NCI-H2107 treated with DMSO at 0.1 percent for 48 hours (cell line): Measurements from ENCODE around the gene FOXK1.
"Not testable (repeated sequence)": the region's sequence is repeated elsewhere in the genome, so short reads cannot be mapped to it uniquely, and the experiment has no call there.

ENCODE experiments used
- DNase-seq: peaks from one replicate; lab custom pipeline; 2025; ENCODE audit not compliant: unreplicated experiment; lab: John Stamatoyannopoulos, UW

Gene FOXK1

GRCh38 chr7:4783292-4783652, 101.2 kb downstream of the FOXK1 start:
- DNase-seq, result no peak

- DNase-seq, result no peak
Measured at GRCh38 chr7:4783762-4784351, 101.8 kb downstream of the FOXK1 start.

GRCh38 chr7:4784799-4785198, 102.7 kb downstream of the FOXK1 start:
- DNase-seq, result no peak

GRCh38 chr7:4785371-4785770, 103.3 kb downstream of the FOXK1 start:
- DNase-seq, result no peak

GRCh38 chr7:4786015-4786414, 103.9 kb downstream of the FOXK1 start:
- DNase-seq, result no peak

GRCh38 chr7:4787541-4787940, 105.4 kb downstream of the FOXK1 start:
- DNase-seq, result no peak

GRCh38 chr7:4787947-4788626, 106.0 kb downstream of the FOXK1 start:
- DNase-seq, result no peak

GRCh38 chr7:4788627-4789189, 106.6 kb downstream of the FOXK1 start:
- DNase-seq, result no peak

- no peak for DNase-seq
Measured at GRCh38 chr7:4789194-4790077, 107.3 kb downstream of the FOXK1 start.

GRCh38 chr7:4790078-4790465, 108.0 kb downstream of the FOXK1 start:
- DNase-seq, result no peak

- no peak for DNase-seq
Measured at GRCh38 chr7:4790516-4790991, 108.5 kb downstream of the FOXK1 start.

GRCh38 chr7:4791101-4791737, 109.1 kb downstream of the FOXK1 start:
- no peak for DNase-seq

GRCh38 chr7:4791738-4792536, 109.8 kb downstream of the FOXK1 start:
- no peak for DNase-seq

- no peak for DNase-seq
Measured at GRCh38 chr7:4792537-4793126, 110.5 kb downstream of the FOXK1 start.

GRCh38 chr7:4793385-4793993, 111.4 kb downstream of the FOXK1 start:
- not testable (repeated sequence) for DNase-seq

GRCh38 chr7:4794171-4794570, 112.1 kb downstream of the FOXK1 start:
- DNase-seq, result not testable (repeated sequence)

- no peak for DNase-seq
Measured at GRCh38 chr7:4794591-4795350, 112.7 kb downstream of the FOXK1 start.

- DNase-seq, result no peak
Measured at GRCh38 chr7:4796453-4796852, 114.4 kb downstream of the FOXK1 start.
